ENCODE results near the gene BBS4.

Gene BBS4

GRCh38 chr15:72781631-72782030 lies 95.6 kb downstream of the BBS4 start:
- TF ChIP-seq, protein P1, sequence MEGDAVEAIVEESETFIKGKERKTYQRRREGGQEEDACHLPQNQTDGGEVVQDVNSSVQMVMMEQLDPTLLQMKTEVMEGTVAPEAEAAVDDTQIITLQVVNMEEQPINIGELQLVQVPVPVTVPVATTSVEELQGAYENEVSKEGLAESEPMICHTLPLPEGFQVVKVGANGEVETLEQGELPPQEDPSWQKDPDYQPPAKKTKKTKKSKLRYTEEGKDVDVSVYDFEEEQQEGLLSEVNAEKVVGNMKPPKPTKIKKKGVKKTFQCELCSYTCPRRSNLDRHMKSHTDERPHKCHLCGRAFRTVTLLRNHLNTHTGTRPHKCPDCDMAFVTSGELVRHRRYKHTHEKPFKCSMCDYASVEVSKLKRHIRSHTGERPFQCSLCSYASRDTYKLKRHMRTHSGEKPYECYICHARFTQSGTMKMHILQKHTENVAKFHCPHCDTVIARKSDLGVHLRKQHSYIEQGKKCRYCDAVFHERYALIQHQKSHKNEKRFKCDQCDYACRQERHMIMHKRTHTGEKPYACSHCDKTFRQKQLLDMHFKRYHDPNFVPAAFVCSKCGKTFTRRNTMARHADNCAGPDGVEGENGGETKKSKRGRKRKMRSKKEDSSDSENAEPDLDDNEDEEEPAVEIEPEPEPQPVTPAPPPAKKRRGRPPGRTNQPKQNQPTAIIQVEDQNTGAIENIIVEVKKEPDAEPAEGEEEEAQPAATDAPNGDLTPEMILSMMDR (conservative IDR thresholded peaks at IDR 0.05): no peak
- peak overlapping the region; percentile 90; the same call in 1 of the 2 replicates for H3K27ac ChIP-seq

GRCh38 chr15:72782274-72783003 lies 96.4 kb downstream of the BBS4 start:
- TF ChIP-seq, protein P1 (conservative IDR thresholded peaks at IDR 0.05): no peak
- peak overlapping the region; percentile 90 for H3K27ac ChIP-seq

DNA sequence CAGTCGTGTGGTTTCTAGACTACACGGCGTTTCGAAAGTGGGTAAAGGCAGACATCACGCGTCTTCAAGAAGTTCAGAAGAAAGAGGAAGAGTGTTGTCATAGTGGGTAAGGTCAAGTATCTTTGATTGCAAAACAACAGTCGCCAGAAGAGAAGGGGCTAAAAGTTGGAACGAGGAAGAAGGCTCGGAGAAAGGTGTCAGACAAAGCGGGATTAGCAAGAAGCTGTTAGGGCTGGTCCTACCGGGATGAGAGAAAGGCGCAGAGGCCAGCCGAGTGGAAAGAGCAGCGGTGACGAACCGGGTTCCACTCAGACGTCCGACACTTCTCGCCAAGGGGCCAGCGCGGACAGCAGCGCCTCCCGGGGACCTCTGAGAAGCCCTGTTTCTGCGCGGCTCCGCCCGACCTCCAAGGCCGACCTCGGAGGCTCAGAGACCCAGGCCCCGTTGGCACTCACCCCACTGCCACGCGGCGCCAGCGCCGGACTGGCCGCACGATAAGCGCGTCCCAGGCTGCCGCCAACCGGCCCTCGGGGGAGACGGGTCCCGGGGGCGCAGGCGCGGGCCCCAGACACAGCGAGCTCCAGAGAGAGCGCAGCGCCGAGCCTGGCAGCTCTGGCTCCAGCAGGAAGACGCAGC lies 97.1 kb downstream of the BBS4 start:
- H3K27ac ChIP-seq: peak overlapping the region; percentile 90
- TF ChIP-seq, protein P1 (conservative IDR thresholded peaks at IDR 0.05): no peak

DNA sequence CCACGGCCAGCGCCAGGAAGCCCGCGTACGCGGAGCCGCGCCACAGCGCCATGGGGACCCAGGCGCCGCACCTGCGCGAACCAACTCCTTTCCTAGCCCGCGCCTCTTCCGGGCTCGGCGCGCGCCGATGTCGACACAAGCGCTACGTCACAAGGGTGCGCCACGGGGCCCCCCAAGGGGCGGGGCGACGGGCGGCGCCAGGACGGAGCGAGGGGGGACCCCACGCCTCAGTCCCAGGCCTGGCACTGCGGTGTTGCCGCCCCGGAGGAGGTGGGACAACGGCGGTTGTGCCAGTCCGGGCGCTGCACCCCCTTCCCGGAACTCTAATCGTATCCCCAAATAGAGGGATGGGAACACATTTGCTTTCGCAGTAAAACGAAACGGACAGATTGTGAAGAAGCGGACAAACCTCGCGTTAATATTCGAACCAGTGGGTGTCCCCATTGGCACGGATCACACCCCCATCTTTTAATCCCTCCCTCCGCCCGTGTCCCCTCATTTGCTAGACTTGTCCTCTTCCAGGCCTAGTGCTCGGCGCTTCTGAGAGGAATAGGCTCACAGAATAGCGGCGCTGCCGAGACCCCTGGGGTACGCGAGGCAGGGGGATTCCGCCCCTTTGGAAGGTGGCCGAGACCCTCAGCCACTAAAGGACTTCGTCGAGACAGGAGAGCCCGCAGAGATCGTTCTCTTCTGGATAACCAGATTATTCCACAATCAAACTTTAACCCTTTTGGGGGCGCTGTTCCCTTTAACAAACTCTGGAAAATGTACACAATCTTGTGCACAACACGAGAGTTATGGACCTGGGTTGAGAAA lies 97.8 kb downstream of the BBS4 start, which contains the start of gene ADPGK:
Gene ADPGK (minus strand): TSS at position 119 of the 816 bp plus-strand sequence. CDS start 67 bp downstream, at position 52.
- TF ChIP-seq, protein P1 (conservative IDR thresholded peaks at IDR 0.05): peak; percentile 77
- H3K27ac ChIP-seq: peak within 1 kb of the TSS; percentile 90

GRCh38 chr15:72784456-72784876 lies 98.5 kb downstream of the BBS4 start:
- H3K27ac ChIP-seq: peak overlapping the region; percentile 90
- TF ChIP-seq, protein P1 (conservative IDR thresholded peaks at IDR 0.05): peak; percentile 17

DNA sequence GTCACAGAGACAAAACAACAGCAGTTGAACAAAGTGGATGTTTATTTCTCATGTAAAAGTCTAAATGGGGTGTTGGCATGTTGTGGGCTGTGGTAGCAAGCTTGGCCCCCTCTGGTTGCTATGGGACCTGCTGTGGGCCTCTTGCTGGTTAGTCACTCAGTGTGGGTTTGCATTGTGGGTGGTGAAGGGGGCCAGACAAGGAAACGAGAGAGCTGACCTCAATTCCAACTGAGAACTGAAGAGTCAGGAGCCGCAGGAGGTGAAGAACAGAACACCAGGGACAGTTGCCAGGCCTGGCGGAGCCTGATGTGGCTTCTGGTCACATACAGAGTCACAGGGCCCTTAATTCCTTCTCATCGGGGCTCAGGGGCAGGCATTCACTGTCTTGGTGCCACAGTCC lies 99.4 kb downstream of the BBS4 start:
- H3K27ac ChIP-seq: no peak overlapping the region
- TF ChIP-seq, protein P1 (conservative IDR thresholded peaks at IDR 0.05): no peak

DNA sequence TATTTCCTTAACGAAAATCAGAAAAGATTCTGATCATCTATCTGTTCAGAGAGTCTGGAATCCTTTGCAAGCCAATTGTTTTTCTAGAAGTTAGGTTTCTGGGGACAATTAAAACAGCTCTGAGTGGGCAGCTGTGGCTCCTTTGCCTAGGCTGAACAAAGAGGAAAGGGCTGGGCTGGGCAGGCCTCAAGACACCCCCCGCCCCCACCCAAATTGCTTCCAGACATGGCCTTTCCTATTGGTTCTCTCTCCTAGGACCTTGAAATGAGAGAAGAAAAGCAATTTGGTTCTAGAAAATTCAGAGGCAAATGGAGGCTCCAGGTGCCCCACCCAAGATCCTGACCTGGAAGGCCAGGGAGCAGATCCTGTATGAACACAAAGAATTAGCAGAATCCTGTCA lies 99.8 kb downstream of the BBS4 start:
- TF ChIP-seq, protein P1 (conservative IDR thresholded peaks at IDR 0.05): no peak
- H3K27ac ChIP-seq: no peak overlapping the region

Measured in VCaP (cell line).